Peyer's patch (tissue), 4 donors: ENCODE measurements around the gene C4orf50.

ENCODE experiments used
- CTCF ChIP-seq, 6 experiments: fragments of 450-650 bp in 4 of 6; fragments of 200-600 bp in 2 of 6; sonication (generic) in 1 of 6; IDR thresholded peaks; one replicate each; pipeline ENCODE4 v1.5.1; 2017 to 2019; ENCODE audit warnings: antibody characterized with exemption in 6 of 6, mild to moderate bottlenecking in 3 of 6, moderate library complexity in 1 of 6
- POLR2A ChIP-seq, 2 donors: fragments of 450-650 bp; IDR thresholded peaks; one replicate each; pipeline ENCODE4 v1.5.1; 2017; ENCODE audit warnings: antibody characterized with exemption in 2 of 2, mild to moderate bottlenecking in 2 of 2, moderate library complexity in 2 of 2

DNA sequence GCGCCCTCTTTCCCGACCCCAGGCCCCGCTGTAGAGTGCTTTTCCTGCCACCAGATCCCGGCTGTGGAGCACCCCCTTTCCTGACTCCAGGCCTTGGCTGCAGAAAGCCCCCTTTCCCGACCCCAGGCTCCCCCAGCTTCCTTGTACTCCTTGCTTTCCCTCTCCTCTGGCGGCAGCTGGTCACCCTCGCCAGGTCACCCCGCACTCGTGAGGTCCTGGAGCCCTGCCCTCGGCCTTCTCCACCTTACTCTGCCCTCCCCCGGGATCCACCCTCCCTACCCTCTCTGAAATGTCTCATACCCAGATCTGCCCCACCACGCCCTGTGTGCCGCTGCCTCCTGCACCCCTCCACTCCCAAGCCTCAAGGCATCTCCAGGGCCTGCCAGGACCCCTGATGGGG, 25.0 kb upstream of the C4orf50 start:
- TF ChIP-seq POLR2A (IDR thresholded peaks at IDR 0.05) (no peak), CTCF (IDR thresholded peaks at IDR 0.05) (no peak)
